Skin epidermis (tissue), 12 donors: Measurements from ENCODE around the gene GNAI3.

Experiments
- H3K27ac ChIP-seq, 21 experiments: fragments of 200-600 bp; sonication (generic) in 11 of 21; one replicate each; pipeline ENCODE4 v1.5.0; 2020; ENCODE audit warnings: mild to moderate bottlenecking in 3 of 21, inconsistent platforms in 2 of 21, moderate library complexity in 2 of 21
- H3K4me3 ChIP-seq, 7 experiments: fragments of 200-600 bp; sonication (generic) in 2 of 7; one replicate each; pipeline ENCODE4 v1.5.0; 2020; ENCODE audit warnings: inconsistent platforms in 2 of 7, mild to moderate bottlenecking in 2 of 7, moderate library complexity in 1 of 7

The GNAI3 gene

DNA sequence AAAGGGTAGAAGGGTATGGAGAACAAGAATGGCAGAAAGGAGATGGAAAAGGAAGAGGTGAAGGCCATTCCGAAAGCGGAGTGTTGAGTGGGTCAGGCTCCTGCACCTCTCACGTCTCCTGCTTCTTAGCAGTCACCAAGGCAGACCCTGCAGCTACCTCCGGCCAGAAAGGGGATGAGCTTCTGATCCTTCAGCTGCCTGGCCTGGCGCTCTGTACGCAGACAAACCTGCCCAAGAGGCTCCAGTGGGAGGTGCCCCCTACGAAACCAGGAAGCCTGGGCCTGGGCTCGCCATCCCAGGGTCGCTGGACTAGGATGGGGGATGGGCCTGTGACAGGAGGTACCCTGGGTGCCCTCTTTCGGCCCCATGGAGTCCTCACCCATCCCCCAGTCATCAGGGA, 5.8 kb upstream of the GNAI3 start:
- Histone ChIP-seq H3K27ac (no peak overlapping the region), H3K4me3 (no peak overlapping the region)

DNA sequence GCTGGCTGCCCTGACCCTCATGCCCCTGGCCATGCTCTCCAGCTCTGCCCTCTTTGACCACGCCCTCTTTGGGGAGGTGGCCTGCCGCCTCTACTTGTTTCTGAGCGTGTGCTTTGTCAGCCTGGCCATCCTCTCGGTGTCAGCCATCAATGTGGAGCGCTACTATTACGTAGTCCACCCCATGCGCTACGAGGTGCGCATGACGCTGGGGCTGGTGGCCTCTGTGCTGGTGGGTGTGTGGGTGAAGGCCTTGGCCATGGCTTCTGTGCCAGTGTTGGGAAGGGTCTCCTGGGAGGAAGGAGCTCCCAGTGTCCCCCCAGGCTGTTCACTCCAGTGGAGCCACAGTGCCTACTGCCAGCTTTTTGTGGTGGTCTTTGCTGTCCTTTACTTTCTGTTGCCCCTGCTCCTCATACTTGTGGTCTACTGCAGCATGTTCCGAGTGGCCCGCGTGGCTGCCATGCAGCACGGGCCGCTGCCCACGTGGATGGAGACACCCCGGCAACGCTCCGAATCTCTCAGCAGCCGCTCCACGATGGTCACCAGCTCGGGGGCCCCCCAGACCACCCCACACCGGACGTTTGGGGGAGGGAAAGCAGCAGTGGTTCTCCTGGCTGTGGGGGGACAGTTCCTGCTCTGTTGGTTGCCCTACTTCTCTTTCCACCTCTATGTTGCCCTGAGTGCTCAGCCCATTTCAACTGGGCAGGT, 5.0 kb upstream of the GNAI3 start:
- Histone ChIP-seq H3K4me3 (no peak overlapping the region), H3K27ac (no peak overlapping the region)

DNA sequence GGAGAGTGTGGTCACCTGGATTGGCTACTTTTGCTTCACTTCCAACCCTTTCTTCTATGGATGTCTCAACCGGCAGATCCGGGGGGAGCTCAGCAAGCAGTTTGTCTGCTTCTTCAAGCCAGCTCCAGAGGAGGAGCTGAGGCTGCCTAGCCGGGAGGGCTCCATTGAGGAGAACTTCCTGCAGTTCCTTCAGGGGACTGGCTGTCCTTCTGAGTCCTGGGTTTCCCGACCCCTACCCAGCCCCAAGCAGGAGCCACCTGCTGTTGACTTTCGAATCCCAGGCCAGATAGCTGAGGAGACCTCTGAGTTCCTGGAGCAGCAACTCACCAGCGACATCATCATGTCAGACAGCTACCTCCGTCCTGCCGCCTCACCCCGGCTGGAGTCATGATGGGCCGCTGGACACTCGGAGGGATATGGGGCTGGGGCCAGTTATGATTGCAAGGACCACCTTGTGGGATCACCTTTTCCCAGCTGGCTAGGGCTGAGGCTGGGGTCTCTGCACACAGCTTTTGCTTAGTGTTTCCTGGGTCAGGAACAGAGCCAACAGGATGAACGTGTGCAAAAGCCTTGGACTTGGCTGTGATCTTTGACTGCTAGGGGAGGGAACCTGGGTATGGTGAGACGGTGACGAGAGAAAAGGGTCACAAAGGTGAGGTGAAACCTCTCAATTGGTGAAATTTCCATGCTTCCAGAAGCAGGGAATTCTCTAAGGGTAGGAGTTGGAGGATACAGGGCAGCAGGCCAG, 4.3 kb upstream of the GNAI3 start:
- Histone ChIP-seq H3K4me3 (no peak overlapping the region), H3K27ac (no peak overlapping the region)

DNA sequence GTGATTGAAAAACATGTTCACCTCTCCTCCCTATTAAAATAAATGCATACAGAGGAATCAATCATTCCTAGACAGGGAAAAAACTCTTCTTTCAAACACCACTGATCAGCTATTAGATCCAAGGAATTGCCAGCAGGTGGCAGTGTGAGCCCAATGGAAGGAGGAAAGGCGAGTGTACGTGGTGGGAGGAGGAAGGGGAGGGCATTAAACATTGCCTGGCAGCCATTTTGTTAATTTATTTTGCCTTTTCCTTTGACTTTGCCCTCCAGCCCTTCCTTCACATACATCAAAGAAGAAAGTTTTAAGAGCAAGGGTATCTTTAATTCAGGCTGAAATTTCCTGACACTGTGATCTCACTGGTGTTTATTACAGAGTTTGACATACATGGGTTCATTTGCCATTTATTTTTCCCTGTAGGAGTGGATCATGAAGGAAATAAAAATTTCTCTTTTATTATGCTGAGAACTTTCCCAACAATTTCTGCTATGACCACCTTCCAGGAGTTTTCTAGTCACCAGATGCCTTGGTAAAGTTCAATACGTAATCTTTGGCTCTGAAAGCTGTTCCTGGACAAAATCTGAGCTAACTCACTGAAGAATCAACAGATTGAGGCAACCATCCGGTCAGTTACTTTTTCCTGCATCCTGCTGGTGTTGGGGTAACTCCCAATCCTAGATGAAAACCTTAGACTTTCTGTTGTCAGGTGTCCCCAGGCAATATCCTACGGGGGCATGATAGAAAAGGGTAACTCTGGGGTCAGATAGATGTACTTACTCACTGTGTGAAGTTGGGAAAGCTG, 1.9 kb upstream of the GNAI3 start:
- H3K4me3 ChIP-seq, result peak overlapping the region; percentile 57 to 89 (median 87)
- H3K27ac ChIP-seq, result peak overlapping the region; percentile 2 to 98 (median 96)

DNA sequence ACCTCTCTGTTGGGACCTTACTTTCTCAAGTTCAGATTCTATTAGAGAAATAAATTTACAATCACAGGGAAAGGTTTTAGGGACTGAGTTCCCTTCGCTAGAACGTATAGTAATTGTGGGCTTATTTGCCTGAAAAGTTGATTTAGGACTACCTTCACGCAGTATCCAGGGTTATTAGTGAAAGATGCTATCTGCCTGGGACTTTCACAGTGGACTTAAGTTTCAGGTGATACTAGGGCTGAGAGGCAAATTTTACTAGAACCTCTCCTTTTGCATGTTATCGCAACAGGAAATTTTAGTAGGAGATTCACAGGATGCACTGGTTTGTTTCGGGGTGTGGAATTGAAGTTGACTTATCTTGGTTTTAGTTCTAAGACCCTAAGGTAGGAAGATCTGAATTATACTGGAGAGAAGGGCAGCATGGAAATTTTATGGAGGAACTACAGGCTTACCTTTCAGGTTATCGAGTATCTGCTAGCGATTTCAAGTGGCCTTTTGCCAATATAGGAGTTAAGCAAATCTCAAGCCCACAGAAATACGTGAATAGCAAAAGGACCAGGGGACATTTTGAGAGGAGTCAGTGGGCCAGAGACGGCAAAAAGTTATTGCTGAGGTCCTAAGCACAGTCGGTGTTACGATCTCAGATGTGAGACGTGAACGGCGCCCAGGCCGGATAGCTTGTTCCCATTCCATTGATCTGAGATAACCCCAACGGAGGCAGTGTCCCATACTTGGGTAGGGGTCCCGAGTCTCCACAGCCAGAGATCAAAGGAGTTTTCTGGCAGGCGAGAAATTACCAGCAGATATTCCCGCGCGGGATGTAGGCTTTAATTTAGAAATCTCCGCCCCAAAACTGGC, 723 bp upstream of the GNAI3 start:
- Histone ChIP-seq H3K27ac (peak overlapping the region; percentile 74 to 98 (median 96)), H3K4me3 (peak overlapping the region; percentile 57 to 89 (median 87))

DNA sequence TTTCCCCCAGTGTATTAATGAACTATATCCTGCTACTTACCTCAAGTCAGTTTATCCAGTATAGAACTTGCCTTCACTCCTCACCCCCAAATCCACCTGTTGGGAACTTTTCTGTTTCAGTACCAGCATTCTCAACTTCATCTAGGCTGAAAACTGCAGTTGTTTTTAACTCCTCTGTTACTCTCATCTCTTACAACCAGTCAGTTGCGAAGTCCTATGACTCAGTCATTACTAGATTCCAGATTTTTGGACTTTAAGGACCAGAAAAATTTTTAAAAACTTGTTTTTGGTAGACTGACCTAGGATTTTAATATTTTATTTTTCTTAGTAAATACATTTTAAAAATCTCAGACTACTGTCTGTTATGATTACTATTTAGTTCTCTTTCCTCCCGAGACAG, 8.1 kb downstream of the GNAI3 start:
- no peak overlapping the region for H3K4me3 ChIP-seq
- H3K27ac ChIP-seq, result peak overlapping the region in 1 of 21 experiments; percentile 7

DNA sequence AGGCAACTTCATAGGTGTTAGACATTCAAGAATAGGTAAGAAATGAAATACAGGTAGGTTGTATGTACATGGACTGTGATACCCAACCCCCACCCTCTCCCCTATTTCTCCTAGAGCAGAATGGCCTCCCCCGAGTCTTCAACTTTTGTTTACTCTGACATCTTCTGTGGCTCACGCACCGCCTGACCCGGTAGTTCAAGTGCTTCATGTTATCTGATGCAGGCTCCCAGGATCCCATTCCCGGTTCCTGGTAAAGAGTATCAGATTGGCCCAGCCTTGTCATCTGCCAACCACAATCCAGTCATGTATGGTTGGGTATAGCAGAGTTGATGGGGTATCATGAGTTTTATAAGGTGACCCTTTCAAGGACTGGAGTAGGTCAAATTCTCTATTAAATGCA, 9.1 kb downstream of the GNAI3 start:
- Histone ChIP-seq H3K27ac (no peak overlapping the region), H3K4me3 (no peak overlapping the region)

DNA sequence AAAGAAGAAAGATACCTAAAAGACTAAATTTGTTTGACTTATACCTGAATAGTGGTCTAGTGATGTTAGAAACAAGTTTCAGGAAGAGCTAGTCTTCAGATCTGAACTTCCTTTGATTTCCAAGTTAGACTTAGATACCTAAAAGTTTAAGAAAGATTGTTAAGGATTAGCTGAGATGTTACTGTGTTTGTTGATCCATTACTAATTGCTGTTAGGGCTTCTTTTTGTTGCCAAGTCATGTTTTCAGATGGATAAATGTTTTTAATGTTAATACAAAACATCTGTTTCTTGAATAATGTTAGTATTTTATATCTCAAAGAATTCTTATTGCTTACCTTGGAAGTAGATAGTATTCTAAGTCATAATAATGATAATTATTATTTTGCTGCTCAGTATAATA, 11.6 kb downstream of the GNAI3 start:
- no peak overlapping the region for H3K27ac ChIP-seq

DNA sequence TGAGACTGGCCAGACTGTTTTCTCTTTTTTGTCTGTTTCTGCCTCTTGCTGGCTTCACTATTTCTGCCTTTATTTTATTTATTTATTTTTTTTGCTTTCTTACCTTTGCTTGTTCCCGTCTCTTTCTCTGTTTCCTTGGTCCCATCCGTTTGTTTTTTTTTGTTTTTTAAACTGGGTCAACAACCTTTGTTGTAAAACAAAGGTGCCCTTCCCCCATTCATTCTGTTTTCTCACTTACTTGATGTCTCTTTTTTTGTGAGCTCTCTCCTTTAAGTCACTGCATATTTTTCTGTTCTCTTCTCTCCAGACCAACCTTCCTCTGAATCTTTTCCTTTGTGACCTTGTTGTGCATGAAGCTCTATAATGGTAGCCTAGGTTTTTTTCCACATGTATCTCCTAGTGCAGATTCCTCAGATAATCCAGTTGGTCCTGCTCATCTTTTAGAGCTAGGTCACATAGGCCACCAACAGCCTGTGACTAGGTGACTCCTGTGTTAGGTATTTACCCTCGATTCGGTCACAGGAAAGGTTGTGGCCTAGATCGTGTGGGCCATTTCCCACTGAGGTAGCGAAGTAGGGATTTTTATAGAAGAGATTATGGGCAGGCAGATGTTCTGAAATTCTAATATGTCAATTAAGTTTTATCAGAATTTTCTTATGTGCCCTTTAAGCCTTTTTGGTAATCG, 15.9 kb downstream of the GNAI3 start:
- no peak overlapping the region for H3K4me3 ChIP-seq
- H3K27ac ChIP-seq, result peak overlapping the region in 1 of 21 experiments; percentile 19

More for the DNA sequence above, 11.6 kb downstream of the GNAI3 start:
- no peak overlapping the region for H3K4me3 ChIP-seq

DNA sequence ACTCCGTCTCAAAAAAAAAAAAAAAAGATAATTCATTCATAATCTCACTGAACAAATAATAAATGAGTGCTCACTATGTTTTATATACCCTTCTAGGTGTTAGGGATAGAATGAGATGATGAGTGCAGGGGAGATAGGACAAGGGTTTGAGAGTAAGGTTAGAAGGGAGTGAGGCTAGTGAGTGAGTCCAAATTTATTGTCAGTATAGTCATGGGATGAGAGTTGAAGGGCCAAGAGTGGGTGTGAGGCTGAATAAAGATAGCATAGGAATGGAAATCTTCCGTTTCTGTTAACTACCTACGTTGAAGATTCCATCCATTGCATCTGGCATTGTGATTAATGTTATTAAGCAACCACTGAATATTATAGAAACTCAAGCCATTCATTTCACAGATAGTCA, 16.8 kb downstream of the GNAI3 start:
- H3K4me3 ChIP-seq, result no peak overlapping the region
- no peak overlapping the region for H3K27ac ChIP-seq

DNA sequence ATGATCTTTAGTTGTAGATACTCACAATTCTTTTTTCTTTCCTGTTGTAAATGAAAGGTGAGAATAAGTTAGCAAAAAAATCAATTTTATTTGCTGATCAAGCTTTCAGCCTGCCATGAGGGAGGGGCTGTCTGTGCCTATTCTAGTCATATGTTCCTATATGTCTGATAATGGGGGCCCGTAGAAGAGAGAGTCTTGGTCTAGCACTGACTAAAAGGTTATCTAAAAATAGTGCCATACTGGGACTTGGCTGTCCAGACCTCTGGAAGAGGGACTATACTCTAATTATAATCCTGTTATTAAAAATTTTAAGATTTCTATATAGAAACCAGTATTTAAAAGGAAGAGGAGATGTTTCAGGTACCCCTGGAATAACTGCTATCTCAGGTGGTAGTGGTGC, 18.6 kb downstream of the GNAI3 start:
- Histone ChIP-seq H3K4me3 (no peak overlapping the region), H3K27ac (no peak overlapping the region)

DNA sequence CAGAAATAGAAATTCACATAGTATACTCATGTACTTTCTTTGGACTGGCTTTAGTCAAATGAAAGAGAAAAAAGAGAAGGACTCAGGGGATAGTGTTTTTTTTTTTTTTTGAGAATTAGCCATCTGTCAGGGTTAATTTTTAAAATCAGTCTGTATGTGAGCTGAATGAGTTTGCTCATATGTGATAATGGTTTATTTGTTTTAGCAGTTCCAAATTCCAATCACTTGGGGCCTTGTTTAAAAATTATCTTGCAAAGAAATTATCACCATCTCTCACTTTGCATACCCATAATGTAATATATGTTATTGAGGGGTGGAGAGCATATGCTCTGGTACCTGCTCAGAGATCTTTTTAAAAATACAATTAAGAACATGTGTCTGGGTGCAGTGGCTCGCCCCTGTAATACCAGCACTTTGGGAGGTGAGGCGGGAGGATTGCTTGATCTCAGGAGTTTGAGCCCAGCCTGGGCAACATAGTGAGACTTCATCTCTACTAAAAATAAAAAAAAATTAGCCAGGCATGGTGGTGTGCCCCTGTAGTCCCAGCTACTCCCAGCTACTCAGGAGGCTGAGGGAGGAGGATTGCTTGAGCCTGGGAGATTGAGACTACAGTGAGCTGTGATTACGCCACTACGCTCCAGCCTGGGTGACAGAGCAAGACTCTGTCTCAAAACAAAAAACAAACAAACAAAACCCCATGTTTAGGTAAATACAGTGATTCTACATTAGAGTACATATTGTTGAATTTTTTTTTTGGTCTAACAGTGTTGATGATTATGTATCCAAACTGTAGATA, 19.7 kb downstream of the GNAI3 start:
- Histone ChIP-seq H3K4me3 (no peak overlapping the region), H3K27ac (peak overlapping the region in 1 of 21 experiments; percentile 3)

DNA sequence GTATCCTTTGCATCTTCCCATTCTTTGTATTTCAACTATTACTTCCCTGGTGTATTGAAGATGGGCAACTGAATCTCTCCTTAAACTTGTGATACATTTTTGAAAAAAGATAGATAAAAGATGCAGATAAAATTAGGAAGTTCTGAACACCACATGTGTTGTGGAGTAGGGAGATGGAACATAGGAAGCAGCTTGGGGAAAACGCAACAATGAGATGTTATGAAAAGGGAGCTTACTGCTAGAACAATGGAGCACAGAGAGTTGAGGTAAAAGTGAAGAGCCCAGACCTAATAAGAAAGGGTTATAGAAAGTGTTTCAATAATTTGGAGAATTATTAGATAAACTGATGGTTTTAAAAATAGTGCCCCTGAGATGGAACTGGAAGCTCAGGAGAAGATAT, 20.9 kb downstream of the GNAI3 start:
- H3K4me3 ChIP-seq, result no peak overlapping the region
- no peak overlapping the region for H3K27ac ChIP-seq

DNA sequence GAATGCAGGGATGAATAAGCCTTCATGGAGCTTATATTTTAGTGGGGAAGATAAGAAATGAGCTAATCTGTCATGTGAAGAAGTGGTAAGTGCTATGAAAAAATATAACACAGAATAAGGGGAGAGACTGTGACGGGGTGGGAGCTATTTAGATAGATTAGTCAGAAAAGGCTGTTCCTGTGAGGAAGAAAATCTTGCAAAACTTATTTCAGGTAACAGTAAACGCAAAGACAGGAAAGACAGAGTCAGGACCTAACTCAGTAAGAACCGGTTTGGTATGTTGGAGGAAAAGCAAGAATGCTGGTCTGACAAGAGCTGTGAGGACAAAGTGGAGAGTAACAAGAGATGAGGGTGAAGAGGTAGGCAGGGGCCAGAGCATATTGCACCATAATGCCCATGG, 22.0 kb downstream of the GNAI3 start:
- H3K27ac ChIP-seq, result peak overlapping the region in 3 of 21 experiments; percentile 11 to 38 (median 37)
- H3K4me3 ChIP-seq, result no peak overlapping the region

DNA sequence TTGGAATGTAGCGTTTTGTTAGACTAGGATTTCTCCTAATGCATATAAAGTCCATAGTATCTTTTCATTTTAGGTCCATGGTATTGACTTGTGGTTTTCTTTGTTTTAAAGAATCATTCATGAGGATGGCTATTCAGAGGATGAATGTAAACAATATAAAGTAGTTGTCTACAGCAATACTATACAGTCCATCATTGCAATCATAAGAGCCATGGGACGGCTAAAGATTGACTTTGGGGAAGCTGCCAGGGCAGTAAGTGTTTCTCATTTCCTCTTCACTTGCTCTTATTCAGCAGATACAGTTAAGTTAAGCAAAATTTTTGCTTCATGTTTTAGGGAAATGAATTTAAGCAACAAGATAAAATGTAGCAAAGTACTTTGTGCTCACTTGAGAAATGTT, 25.4 kb downstream of the GNAI3 start:
- H3K27ac ChIP-seq, result peak overlapping the region in 2 of 21 experiments; percentile 1 to 35
- H3K4me3 ChIP-seq, result no peak overlapping the region

DNA sequence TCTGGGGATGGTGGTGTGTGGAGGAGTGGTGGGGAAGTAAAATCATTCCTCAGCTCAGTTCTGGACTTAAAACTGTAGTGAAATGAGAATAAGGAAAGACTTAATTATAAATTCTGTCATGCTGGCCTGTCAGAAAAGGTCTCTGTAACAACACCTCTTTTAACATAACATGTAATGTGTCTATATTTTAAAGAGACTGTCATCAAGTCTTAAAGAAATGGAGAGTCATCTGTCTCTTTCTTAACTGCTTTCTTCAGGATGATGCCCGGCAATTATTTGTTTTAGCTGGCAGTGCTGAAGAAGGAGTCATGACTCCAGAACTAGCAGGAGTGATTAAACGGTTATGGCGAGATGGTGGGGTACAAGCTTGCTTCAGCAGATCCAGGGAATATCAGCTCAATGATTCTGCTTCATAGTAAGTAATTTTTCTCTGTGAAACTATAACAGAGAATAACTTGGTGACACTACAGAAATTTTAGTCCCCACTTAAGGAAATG, 30.6 kb downstream of the GNAI3 start:
- Histone ChIP-seq H3K27ac (peak overlapping the region in 2 of 21 experiments; percentile 4 to 47), H3K4me3 (no peak overlapping the region)

DNA sequence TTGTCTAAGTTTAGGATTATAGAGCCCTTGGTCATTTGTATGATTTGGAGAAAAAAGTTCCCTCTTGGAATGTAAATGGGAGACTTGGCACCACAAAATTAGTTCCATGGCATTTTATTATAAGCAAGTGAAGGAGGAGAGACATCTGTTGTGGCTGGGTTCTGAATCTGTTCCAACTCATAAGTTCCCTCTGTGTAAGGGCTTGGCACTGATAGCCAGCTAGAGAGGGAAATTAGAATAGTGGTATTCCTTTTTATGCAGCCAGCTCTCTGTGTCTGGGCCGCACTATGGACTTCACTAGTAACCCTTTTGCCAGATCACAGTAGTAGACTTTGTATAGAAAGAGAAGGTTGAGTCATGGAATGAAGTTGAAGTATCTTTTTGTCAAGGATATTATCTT, 31.1 kb downstream of the GNAI3 start:
- H3K27ac ChIP-seq, result peak overlapping the region in 1 of 21 experiments; percentile 4
- no peak overlapping the region for H3K4me3 ChIP-seq

DNA sequence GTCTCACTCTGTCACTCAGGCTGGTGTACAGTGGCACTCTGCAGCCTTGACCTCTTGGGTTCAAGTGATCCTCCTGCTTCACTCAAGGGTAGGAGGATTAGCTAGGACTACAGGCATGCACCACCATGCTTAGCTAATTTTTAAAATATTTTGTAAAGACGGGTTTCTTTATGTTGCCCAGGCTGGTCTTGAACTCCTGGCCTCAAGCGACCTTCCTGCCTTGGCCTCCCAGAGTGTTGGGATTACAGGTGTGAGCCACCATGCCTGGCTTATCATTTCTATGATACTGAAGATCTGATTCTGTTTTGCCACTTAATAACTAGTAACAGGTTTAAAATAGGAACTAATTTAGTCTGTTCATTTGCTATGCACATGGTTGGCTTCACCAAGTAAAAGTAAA, 33.6 kb downstream of the GNAI3 start:
- H3K4me3 ChIP-seq, result no peak overlapping the region
- H3K27ac ChIP-seq, result no peak overlapping the region
